HG03439 (cell line): ENCODE measurements around the gene LMNA.
"Not testable (repeated sequence)": the region's sequence is repeated elsewhere in the genome, so short reads cannot be mapped to it uniquely, and the experiment has no call there.

Experiments
- ATAC-seq: cut with Tn5 transposase; IDR thresholded peaks from one replicate; pipeline ENCODE4 v1.9.1; 2021; ENCODE audit warnings: mild to moderate bottlenecking, moderate library complexity; ENCODE audit not compliant: unreplicated experiment

Gene LMNA

DNA sequence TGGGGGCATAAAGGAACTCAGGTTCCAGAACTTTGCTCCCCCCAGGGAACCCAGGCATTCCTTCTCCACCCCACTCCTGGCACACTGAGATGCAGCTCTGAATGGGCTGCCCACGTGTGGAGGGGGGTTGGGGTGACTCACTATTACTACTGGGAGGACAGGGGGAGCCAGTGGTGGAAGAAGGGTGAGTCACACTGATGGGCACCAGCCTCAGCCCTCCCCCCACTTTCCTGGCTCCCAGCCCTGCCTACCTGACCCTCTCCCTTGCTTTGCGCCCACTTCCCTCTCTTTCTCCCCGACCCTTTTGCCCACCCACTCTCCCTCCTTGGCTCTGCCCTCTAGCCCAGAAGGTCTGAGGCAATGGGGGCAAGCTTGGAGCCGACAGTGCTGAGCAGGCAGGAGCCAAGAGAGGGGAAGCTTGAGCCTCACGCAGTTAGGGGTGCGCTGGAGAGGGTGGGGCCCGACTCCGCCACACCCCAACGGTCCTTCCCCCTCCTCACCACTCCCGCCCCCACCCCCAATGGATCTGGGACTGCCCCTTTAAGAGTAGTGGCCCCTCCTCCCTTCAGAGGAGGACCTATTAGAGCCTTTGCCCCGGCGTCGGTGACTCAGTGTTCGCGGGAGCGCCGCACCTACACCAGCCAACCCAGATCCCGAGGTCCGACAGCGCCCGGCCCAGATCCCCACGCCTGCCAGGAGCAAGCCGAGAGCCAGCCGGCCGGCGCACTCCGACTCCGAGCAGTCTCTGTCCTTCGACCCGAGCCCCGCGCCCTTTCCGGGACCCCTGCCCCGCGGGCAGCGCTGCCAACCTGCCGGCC is at the start of gene LMNA:
LMNA (plus strand) TSS at position 611 of the 818 bp plus-strand sequence. CDS start 208 bp downstream, outside the sequence.
- peak; percentile 66 for ATAC-seq

DNA sequence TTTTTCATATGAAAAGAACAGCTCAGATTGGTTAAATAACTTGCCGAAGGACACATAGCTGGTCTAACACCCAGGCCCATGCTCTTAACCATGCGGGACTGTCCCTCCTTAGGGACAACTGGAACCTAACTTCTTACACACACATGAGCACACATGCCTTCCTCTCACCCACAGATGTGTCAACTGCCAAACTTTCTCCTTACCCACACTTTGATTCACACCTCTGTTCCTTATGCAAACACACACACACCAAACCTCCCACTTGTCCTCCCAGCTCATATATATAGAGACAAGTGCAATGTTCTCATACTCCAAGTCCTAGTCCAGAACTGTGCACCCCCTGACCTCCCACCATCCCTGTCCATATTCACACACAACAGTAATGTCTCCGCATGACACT is 49.3 kb upstream of the LMNA start:
- ATAC-seq: no peak

DNA sequence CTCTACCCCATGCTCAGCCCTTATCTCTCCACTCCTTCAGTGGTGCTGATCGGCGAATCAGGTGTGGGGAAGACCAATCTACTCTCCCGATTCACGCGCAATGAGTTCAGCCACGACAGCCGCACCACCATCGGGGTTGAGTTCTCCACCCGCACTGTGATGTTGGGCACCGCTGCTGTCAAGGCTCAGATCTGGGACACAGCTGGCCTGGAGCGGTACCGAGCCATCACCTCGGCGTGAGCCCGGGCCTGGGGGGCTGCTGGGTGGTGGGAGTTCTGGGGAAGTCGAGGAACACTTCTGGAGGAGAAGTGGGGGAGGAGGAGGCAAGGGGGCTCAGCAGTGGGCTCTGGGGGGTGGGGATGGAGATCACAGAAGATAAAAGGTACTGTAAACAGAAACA is 48.6 kb upstream of the LMNA start:
- no peak for ATAC-seq

DNA sequence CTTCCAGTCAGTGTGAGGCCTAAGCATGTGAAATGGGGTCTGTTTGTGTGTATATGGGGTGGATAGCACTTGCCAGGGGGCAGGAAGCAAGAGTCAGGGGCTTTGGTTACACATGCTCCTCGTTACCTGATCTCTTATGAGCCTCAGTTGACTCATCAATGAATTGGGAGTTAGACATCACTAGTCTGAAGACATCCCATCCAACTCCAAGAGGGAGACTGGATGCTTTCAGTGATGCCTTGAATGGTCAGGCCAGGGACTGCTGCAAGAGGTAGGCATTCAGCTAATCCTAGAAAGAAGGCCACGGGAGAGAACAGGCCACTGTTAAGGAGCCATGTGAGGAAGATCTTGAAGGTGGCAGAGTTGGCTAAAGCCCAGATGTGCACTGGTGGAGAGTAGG is 47.2 kb upstream of the LMNA start:
- no peak for ATAC-seq

DNA sequence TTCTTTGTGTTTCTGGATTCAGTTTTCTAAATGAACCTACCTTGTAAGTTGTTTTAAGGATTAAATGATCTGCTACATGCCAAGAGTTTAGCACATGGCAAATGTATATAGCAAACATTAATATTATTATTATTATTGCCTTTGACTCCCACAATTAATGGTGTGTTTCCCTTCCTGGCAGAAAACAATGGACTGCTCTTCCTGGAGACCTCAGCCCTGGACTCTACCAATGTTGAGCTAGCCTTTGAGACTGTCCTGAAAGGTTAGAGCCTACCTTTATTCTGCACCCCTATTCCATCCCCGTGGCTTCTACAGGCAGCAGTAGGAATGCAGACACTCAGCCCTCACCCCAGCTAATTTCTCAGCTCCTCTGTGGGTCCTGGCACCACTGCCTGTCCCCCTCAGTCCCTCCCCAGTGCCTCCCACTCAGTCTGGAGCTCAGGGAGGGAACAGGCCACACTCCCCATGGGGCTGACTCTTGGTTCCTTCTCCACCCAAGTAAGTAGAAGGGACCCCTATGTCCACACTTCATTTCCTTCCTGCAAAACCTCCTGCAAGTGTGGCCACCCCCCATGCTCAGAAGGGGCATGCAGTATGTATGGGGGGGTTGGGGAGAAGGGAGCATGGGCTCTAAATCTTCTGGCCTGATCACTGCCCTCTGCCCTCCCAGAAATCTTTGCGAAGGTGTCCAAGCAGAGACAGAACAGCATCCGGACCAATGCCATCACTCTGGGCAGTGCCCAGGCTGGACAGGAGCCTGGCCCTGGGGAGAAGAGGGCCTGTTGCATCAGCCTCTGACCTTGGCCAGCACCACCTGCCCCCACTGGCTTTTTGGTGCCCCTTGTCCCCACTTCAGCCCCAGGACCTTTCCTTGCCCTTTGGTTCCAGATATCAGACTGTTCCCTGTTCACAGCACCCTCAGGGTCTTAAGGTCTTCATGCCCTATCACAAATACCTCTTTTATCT is 44.7 kb upstream of the LMNA start:
- ATAC-seq: no peak

DNA sequence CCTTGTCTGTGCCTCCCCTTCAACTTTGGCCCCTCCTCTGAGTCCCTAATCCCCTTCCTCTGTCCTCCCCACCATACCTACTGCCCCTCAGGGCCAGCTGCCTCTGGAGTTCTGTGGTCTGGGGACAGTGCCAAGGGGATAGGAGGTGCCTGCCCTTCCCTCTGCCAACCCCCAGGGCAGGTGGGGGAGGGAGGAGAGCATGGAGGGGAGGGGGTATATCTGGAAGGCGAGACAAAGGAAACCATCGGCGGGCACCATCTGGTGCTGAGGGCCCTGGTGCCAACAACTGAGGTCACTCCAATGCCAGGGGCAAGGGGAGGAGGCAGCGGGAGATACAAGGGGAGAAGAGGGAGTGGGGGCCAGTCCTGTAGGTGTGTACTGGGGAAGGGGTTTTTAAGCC is 44.0 kb upstream of the LMNA start:
- ATAC-seq: no peak

DNA sequence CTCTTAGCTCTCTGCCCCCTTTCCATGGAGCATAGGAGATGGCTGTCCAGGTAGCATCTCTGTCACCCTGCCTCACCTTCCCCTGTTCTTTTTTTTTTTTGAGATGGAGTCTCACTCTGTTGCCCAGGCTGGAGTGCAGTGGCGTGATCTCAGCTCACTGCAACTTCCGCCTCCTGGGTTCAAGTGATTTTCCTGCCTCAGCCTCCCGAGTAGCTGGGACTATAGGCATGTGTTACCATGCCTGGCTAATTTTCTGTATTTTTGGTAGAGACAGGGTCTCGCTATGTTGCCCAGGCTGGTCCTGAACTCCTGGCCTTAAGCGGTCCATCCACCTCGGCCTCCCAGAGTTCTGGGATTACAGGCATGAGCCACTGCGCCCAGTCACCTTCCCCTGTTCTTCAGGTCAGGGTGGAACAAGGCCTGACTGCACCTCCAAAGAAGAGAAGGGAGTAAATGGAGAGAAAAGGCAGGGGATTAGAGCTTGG is 43.1 kb upstream of the LMNA start:
- ATAC-seq: not testable (repeated sequence)

DNA sequence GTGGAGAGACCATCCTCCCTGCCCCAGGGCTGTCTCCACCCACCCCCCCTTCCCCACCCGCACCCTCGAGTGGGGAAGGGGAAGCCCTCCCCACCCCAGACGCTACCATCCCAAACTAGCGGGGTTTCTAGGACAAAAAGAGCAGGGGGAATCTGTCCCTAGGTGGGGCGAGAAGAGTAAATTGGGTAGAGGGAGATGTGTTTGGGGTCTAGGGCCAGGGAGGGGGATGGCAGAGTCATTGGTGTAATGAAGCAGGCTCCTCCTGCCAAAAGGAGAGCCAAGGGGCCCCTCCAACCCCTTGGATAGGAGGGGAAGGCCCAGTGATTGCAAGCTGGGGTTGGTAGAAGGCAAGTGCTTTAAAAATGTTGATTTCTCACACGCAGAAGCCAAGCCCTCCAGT is 42.3 kb upstream of the LMNA start:
- ATAC-seq: no peak

DNA sequence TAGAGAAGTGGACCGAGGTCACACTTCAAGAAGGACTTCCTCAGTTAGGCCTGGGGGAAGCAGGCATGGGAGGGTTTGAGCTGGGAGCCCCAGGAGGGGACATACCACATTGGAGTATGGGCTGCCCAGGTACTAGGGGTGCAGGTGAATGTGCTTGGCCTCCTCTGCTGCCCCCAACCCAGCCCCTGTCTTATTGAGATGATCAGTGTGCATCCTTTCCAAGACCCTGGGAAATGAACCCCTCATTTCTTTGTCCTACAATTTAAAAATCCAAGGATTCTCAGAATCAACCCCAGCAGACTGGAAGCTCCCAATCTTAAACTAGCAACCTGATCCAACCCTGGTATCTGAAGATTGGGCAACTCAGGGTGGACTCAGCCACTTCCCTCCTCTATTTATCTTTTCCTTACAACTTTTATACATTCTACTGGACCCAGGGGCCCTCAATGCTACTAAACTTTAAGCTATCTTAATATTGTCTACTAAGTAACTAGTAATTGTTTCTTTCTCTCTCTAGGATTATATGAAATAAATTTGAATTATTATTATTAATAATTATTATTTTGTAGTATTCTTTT is 41.3 kb upstream of the LMNA start:
- ATAC-seq: no peak

DNA sequence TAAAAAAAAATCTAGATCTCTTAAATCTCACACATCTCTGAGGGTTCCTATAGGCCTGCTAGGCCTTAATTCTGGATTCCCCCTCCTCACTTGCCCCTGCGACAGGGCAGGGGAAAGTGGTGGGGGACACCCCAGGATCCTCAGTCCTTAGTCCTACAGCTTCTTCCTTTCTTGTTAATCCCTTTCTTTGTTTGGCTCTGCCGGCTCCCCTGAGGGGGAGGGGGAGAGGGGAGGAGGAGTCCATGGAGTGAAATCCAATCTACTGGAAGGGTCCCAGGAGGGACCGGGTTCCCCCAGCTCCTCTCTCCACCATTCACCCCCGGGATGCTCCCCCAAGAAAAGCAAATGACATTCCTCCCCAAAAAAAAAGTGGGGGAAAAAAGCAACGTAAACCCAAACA is 40.8 kb upstream of the LMNA start:
- ATAC-seq: no peak

DNA sequence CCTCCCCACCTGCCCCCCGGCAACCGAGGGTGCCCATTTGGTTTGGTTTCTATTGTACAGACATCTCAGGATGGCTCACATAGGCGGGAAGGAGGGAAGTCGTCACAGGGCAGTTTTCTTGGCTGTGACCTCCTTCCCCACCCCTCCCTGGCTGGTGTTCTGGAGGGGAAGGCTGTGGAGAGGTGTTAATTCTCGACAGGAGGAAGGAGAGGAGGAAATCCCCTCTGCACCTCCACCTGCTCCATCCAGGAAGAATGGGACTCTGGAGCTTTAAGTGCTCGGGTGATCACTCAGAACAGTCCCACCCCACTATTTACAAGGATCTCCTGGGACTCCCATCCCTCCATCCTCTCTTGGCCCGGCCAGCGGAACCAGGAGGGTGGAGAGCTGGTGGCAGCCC is 39.9 kb upstream of the LMNA start:
- no peak for ATAC-seq

DNA sequence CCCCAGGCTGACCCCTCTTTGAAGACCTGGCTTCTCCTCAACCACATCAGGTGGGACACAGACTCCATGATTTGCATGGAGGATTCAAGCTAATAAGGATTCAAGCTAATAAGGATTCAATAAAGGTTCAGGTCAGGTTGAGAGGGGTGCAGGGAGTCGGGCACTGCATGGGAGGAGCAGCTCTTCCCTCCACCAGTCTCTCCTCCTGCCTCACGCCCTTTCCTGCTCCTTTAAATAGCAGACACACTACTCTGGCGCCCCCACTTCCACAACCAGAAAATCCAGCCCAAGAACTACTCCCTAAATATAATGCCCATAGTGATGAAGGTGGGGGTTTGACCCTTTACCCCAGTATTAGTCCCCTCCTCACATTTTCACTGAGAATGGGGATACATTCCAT is 39.3 kb upstream of the LMNA start:
- ATAC-seq: no peak

DNA sequence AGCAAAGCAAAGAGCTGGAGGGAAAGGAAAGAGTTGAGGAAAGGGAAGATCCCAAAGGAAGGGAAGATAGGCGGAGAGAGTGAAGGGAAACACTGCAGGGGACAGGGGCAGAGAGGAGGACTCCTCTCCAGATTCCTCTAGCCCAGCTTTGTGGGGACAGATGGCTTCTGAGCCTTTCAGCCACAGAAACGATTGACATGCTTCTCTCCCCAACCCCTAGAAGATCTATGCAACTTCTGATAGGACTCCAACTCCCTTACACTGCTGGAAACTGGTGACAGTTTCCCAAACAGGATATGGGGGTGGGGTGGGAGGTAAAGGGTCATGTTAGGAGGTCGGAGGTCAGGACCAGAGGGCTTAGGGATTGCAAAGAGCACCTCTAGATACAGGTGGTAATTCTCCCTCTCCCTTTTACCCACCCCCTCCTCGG is 38.7 kb upstream of the LMNA start:
- no peak for ATAC-seq

DNA sequence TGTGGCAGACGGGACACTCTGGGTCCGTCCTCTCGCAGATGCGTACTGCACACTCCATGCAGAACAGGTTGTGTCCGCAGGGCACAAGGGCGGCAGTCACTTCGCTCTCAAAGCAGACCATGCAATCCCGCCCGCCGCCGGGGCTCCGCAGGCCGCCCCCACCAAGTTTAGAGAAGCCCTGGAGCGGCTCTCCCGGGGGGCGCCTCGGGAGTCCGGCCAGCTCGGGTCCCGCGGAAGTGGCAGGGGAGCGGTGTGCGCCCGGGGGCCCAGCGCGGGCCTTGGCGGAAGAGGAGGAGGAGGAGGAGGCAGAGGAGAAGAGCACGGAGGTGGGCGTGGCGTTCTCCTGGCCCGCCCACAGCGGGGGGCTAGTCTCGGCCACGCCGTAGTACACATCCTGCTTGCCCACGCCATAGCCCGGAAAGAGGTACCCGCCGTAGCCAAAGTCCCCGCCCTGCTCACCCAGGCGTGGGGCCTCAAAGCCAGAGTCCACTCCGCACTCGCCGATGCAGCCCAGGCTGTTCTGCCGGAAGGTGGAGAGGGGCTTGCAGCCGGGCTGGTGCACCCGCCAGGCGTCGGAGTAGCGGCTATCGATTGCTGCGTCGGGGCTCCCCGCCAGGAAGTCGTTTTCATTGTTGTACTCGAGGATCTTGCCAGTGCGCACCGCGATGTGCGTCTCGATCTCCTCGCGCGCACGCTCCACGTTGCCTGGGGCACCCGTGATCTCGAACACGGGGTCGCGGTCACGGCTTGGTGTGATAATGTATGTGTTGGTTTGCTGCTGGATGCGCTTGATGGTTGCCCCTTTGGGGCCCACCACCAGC is 37.7 kb upstream of the LMNA start:
- no peak for ATAC-seq

DNA sequence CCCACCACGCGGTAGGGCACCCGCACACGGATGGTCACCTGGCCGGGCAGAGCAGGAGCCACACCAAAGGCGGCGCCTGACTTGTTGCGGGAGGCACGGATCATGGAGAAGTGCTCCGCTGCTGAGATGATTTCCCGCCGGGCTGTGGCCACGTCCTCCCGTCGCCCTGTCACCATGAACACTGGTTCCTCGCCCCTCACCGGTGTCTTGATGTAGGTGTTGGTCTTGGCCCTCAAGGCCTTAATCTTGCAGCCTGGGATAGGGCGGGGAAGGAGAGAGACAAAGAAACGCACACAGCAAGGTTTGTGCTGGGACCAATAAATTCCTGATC is 37.1 kb upstream of the LMNA start:
- no peak for ATAC-seq

DNA sequence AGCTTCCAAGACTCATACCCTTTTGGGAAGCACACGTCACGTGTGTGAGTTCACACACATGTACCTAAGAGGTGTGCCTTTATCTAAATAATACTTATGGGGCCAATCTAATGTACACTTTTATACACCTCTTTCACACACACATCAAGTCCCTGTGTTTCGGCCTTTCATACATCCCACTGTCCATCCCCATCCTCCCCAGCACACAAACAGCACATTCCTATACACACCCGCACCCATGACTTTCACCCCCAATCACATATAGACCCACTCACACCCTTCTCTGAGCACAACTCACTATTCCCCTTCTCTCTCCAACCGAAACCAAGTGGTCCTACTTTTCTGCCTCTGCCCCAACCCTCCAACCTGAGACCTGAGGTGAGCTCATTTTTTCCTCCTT is 35.8 kb upstream of the LMNA start:
- no peak for ATAC-seq

DNA sequence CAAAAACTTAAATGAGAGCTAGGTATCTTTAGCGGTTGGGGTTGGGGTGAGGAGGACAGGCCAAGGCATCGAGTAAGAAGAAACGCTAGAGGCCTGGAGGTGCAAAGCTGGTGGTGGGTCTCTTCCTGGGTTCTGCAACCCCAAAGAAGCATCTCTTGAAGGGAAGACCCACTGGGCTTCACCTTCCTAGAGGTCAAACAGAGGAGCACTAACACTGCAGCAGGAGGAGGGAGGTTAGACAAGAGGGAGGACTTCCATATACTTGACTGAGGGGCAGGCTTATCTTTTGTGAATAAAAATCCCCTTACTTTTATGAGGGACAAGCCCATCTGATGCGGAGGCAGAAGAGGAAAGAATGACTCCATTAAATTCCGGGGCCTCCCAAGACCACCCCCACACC is 34.7 kb upstream of the LMNA start:
- ATAC-seq: no peak

DNA sequence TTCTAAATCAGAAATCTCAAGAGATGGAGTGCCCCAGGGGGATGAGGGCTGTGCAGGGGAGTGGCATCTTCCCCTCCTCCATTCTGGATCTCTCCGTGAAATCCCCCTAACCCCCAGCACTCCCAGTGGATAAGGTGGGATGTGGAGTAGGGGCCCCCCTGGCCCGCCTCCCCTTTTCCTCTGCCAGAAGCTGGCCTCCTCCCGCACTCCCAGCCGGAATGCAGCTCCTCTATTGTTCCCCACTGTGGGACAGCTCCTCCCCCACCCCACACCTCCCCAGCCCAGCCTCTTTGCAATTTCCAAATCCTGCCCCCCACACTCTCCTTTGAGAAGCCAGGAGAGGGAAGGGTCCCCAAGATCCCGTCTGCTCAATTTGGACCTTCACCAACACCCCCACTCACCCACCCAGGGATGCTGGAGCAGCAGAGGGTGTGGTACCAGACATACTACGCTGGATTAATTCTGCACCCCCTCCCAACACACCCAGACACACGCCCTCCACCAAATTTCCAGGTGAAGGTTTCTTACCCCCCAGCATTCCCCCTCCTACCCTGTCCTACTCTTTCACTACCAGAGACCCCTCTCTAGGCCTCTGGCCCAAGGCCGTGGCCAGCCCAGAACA is 34.2 kb upstream of the LMNA start:
- ATAC-seq: no peak

DNA sequence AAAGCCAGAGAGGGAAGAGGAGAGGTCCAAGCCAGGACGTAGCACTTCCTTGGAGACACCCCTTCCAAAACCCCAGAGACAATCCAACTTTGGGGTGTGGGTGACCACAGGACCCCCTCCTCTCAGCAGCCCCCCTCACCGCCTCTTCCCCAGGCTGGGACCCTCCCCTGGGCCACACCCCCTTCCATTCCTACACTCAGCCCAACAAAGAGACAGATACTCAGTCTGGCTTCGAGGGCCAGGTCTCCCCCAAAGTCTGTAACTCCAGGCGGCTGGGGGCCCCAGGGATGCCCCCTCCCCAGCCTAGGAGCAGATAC is 33.7 kb upstream of the LMNA start:
- ATAC-seq: no peak

DNA sequence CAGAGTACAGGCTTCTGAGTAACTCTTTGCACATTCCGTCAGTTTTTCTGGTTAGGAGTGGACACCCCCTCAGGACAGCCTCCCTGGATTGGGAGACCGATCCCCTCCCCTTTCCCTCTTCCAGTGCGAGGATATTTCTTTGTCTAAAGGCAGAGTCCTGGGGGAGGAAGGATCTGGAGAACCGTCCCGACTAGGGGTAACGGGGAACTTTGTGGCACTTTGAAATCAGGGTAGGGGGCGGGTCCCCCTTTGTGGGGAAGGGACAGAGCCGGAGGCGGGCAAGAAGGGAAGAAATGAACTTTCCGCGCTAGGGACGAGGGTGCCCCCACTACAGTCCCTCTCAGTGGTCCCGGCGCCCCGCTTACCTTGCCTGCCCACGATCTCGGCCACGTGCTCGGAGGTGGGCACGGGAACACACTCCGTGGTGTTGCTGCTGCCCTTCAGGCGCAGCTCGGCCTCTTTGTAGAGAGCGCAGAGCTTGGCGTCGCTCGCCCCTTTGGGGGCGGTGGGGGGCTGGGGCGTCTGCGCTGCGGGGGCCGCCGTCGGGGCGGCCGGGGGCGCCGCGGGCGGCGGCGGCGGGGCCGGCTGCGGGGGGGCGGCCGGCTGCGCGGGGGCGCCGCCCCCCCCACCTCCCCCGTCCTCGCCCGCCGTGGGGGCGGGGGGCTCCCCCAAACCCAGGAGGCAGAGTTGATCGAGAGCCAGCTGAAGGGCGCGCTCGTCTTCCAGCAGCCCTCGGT is 33.2 kb upstream of the LMNA start:
- ATAC-seq: no peak
